NT2/D1 (cell line): ENCODE measurements around the gene IDH3A.

Source experiments
- SUZ12 ChIP-seq: IDR thresholded peaks from 2 replicates; pipeline ENCODE4 v1.6.1; 2011; ENCODE audit not compliant: insufficient read length, insufficient read depth; ENCODE audit errors: extremely low read depth
- YY1 ChIP-seq: IDR thresholded peaks from 2 replicates; pipeline ENCODE4 v1.6.1; 2011; ENCODE audit not compliant: insufficient read length, insufficient read depth

DNA sequence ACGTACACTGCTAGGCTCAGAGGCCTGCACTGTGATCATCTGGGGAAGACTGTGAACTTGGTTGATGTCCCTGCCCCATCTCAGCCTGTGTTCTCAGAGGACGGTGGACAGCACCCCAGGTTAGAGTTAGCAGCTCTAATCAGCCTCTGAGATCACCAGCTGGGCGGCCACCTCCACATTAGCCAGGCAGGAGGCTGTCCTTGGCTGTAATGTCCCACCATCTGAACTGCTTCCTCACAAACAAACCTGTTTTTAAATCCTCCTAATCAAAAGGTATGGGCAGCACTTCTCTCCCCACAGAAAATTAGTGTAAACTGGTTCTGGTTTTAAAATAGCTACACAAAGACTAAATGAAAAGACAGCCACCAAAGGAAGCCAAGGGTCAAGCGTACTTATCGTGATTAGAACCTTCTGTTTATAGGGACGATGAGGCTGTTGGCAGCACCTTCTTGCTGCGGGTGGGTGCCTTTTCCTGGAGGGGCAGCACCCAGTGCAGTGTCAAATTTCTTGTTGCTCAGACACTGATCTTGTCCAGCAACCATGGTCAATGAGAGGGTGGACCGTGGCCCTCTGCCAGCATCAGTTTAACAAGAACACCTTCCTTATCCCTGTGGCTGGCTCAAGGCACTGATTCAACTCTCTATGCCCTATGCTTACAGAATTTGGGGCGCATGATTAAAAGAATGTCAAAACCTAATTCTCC, 60.6 kb downstream of the IDH3A start:
- TF ChIP-seq SUZ12 (no peak), YY1 (no peak)
